ENCODE measurements around the gene MIGA2. TPM values are rescaled to one million over a fixed set of nuclear protein-coding genes. Genes with fewer than 3 reads are reported as not detected.

MIGA2 gene
- total RNA-seq, 1 donor from 2014 or later: 23.8 TPM

- H3K4me1 ChIP-seq (ENCODE audit: insufficient read depth, low read length): no peaks in the 10 kb centered on the region
- Mint-ChIP-seq H3K9me3 (ENCODE audit: unreplicated experiment) (no peaks in the 10 kb centered on the region), H3K4me3 (ENCODE audit: unreplicated experiment) (no peak overlapping the region), H3K4me1 (ENCODE audit: low read depth, unreplicated experiment) (no peaks in the 10 kb centered on the region), H3K27me3 (ENCODE audit: low read depth, unreplicated experiment) (peaks cover 6% of the 10 kb centered on the region), H3K36me3 (ENCODE audit: low read depth, unreplicated experiment) (peaks cover 17% of the 10 kb centered on the region), H3K27ac (ENCODE audit: unreplicated experiment) (no peak overlapping the region)
- H2AFZ ChIP-seq (ENCODE audit: low read depth, low read length): no peak overlapping the region
- no peak overlapping the region for H3K4me3 ChIP-seq (ENCODE audit: insufficient read depth, low read depth, low read length)
- no peaks in the 10 kb centered on the region for H3K79me2 ChIP-seq (ENCODE audit: insufficient read depth, low read length)
- no peak for TF ChIP-seq CTCF (IDR thresholded peaks at IDR 0.05; ENCODE audit: insufficient read depth, low read depth, low read length)
- TF ChIP-seq EZH2 (IDR thresholded peaks at IDR 0.05; ENCODE audit: insufficient read depth, low read length): no peak
- H3K36me3 ChIP-seq (ENCODE audit: insufficient read depth, low read length): peaks cover 3% of the 10 kb centered on the region
- DNase-seq (ENCODE audit: low read depth): no peak
- peaks cover 11% of the 10 kb centered on the region for H4K20me1 ChIP-seq (ENCODE audit: insufficient read depth, low read length)
- H3K27ac ChIP-seq (ENCODE audit: low read depth, low read length): no peak overlapping the region
- H3K27me3 ChIP-seq (ENCODE audit: insufficient read depth, low read length): no peaks in the 10 kb centered on the region
- H3K9me3 ChIP-seq (ENCODE audit: insufficient read depth, low read depth, low read length): no peaks in the 10 kb centered on the region
- no peak overlapping the region for H3K4me2 ChIP-seq (ENCODE audit: low read length)
- no peak overlapping the region for H3K9ac ChIP-seq (ENCODE audit: low read length)
- no peak for FAIRE-seq
These were observed 67.6 kb downstream of the MIGA2 start for GRCh38 chr9:129104051-129104450.

- no peak for DNase-seq (ENCODE audit: low read depth)
- TF ChIP-seq EZH2 (IDR thresholded peaks at IDR 0.05; ENCODE audit: insufficient read depth, low read length): no peak
- TF ChIP-seq CTCF (IDR thresholded peaks at IDR 0.05; ENCODE audit: insufficient read depth, low read depth, low read length): no peak
- no peaks in the 10 kb centered on the region for H3K4me1 Mint-ChIP-seq (ENCODE audit: low read depth, unreplicated experiment)
- no peak overlapping the region for H3K27ac Mint-ChIP-seq (ENCODE audit: unreplicated experiment)
- H3K79me2 ChIP-seq (ENCODE audit: insufficient read depth, low read length): peaks cover 10% of the 10 kb centered on the region
- no peaks in the 10 kb centered on the region for H3K9me3 ChIP-seq (ENCODE audit: insufficient read depth, low read depth, low read length)
- peaks cover 18% of the 10 kb centered on the region for H4K20me1 ChIP-seq (ENCODE audit: insufficient read depth, low read length)
- no peak for FAIRE-seq
- no peak overlapping the region for H3K4me3 ChIP-seq (ENCODE audit: insufficient read depth, low read depth, low read length)
- peaks cover 8% of the 10 kb centered on the region for H3K4me1 ChIP-seq (ENCODE audit: insufficient read depth, low read length)
- H3K36me3 Mint-ChIP-seq (ENCODE audit: low read depth, unreplicated experiment): peaks cover 16% of the 10 kb centered on the region
- no peak overlapping the region for H3K4me3 Mint-ChIP-seq (ENCODE audit: unreplicated experiment)
- H3K27me3 ChIP-seq (ENCODE audit: insufficient read depth, low read length): no peaks in the 10 kb centered on the region
- no peak overlapping the region for H3K27ac ChIP-seq (ENCODE audit: low read depth, low read length)
- H3K9ac ChIP-seq (ENCODE audit: low read length): no peak overlapping the region
- no peak overlapping the region for H3K4me2 ChIP-seq (ENCODE audit: low read length)
- H3K27me3 Mint-ChIP-seq (ENCODE audit: low read depth, unreplicated experiment): peaks cover 8% of the 10 kb centered on the region
- peaks cover 3% of the 10 kb centered on the region for H3K36me3 ChIP-seq (ENCODE audit: insufficient read depth, low read length)
- no peak overlapping the region for H2AFZ ChIP-seq (ENCODE audit: low read depth, low read length)
- H3K9me3 Mint-ChIP-seq (ENCODE audit: unreplicated experiment): no peaks in the 10 kb centered on the region
These were observed 69.7 kb downstream of the MIGA2 start for GRCh38 chr9:129105857-129106694.

- FAIRE-seq (no peak), DNase-seq (ENCODE audit: low read depth) (no peak)
- peaks cover 2% of the 10 kb centered on the region for H3K4me1 Mint-ChIP-seq (ENCODE audit: low read depth, unreplicated experiment)
- H3K4me2 ChIP-seq (ENCODE audit: low read length): no peak overlapping the region
- H3K4me3 ChIP-seq (ENCODE audit: insufficient read depth, low read depth, low read length): no peak overlapping the region
- H3K27me3 ChIP-seq (ENCODE audit: insufficient read depth, low read length): no peaks in the 10 kb centered on the region
- no peaks in the 10 kb centered on the region for H3K9me3 Mint-ChIP-seq (ENCODE audit: unreplicated experiment)
- peaks cover 3% of the 10 kb centered on the region for H3K36me3 ChIP-seq (ENCODE audit: insufficient read depth, low read length)
- H2AFZ ChIP-seq (ENCODE audit: low read depth, low read length): no peak overlapping the region
- no peak overlapping the region for H3K4me3 Mint-ChIP-seq (ENCODE audit: unreplicated experiment)
- no peak overlapping the region for H3K9ac ChIP-seq (ENCODE audit: low read length)
- H4K20me1 ChIP-seq (ENCODE audit: insufficient read depth, low read length): peaks cover 18% of the 10 kb centered on the region
- peaks cover 15% of the 10 kb centered on the region for H3K4me1 ChIP-seq (ENCODE audit: insufficient read depth, low read length)
- peaks cover 21% of the 10 kb centered on the region for H3K79me2 ChIP-seq (ENCODE audit: insufficient read depth, low read length)
- H3K27ac Mint-ChIP-seq (ENCODE audit: unreplicated experiment): no peak overlapping the region
- H3K9me3 ChIP-seq (ENCODE audit: insufficient read depth, low read depth, low read length): no peaks in the 10 kb centered on the region
- no peak overlapping the region for H3K27ac ChIP-seq (ENCODE audit: low read depth, low read length)
- peaks cover 10% of the 10 kb centered on the region for H3K36me3 Mint-ChIP-seq (ENCODE audit: low read depth, unreplicated experiment)
- peaks cover 3% of the 10 kb centered on the region for H3K27me3 Mint-ChIP-seq (ENCODE audit: low read depth, unreplicated experiment)
- no peak for TF ChIP-seq EZH2 (IDR thresholded peaks at IDR 0.05; ENCODE audit: insufficient read depth, low read length)
- no peak for TF ChIP-seq CTCF (IDR thresholded peaks at IDR 0.05; ENCODE audit: insufficient read depth, low read depth, low read length)
These were observed 71.2 kb downstream of the MIGA2 start for GRCh38 chr9:129107651-129108050.

Measured in astrocyte (in vitro differentiated cells and primary cell).